ENCODE results near the gene HIVEP3. TPM values are rescaled to one million over a fixed set of nuclear protein-coding genes. Genes with fewer than 3 reads are reported as not detected.
A peak's percentile ranks its signal among the peaks of the same experiment; 100 is the strongest.
"Not testable (repeated sequence)": the region's sequence is repeated elsewhere in the genome, so short reads cannot be mapped to it uniquely, and the experiment has no call there.

The HIVEP3 gene
- total and polyA plus RNA-seq, 3 experiments from 2014 or later: 15.1 to 24.0 (median 23.0) TPM

DNA sequence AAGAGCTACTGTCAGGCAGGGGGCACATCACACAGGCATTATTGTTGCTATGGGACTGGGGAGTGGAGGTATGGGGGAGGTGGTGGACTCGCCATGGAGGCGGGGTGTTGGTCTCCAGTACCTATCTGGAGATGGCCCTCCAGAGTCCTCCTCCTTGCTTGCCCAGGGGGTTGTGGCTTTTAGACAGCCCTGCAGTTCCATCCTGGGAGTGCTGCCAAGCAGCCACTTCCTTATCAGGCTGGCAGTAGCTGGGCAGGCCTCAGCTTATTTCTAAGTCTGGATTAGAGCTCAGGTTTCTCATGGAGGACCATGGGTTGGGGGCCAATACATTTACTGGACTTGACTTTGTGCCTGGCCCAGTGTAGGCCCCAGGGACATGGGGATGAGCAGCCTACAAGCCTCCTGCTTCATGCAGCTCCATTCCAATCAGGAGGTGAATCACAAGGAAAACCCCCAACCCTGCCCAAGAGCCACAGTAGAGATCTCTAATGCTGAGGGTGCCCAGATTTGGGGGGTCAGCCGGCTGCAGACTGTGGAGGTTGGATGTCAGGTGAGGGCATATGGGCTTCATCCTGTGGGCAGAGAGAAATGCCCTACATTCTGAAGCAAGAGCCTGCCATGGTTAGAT, 223.5 kb downstream of the HIVEP3 start:
- Histone ChIP-seq H3K4me3 (ENCODE audit: low read length) (no peak overlapping the region), H3K27me3 (ENCODE audit: insufficient read depth, low read length, poor library complexity, severe bottlenecking) (no peaks in the 10 kb centered on the region), H3K27ac (ENCODE audit: low read depth, low read length) (no peak overlapping the region), H3K36me3 (ENCODE audit: insufficient read depth, low read length) (no peaks in the 10 kb centered on the region), H3K4me1 (ENCODE audit: insufficient read depth, low read length) (peaks cover 7% of the 10 kb centered on the region), H3K9me3 (ENCODE audit: low read length) (no peaks in the 10 kb centered on the region)
- H3K9me3 Mint-ChIP-seq: no peaks in the 10 kb centered on the region
- peaks cover 17 to 30% (median 21%) of the 10 kb centered on the region in 3 donors for H3K4me1 Mint-ChIP-seq
- no peak for DNase-seq
- ChIA-PET POLR2A (interaction anchor here (0.6 kb wide), 1 partner anchor 376 kb away, joined by 8 read pairs; no protein-coding TSS in a partner anchor), CTCF (no interaction called here)
- H3K36me3 Mint-ChIP-seq: no peaks in the 10 kb centered on the region
- H3K27me3 Mint-ChIP-seq: peaks cover 0 to 3% of the 10 kb centered on the region in 2 donors
- no peak overlapping the region for H3K4me3 Mint-ChIP-seq
- no peak overlapping the region for H3K27ac Mint-ChIP-seq

DNA sequence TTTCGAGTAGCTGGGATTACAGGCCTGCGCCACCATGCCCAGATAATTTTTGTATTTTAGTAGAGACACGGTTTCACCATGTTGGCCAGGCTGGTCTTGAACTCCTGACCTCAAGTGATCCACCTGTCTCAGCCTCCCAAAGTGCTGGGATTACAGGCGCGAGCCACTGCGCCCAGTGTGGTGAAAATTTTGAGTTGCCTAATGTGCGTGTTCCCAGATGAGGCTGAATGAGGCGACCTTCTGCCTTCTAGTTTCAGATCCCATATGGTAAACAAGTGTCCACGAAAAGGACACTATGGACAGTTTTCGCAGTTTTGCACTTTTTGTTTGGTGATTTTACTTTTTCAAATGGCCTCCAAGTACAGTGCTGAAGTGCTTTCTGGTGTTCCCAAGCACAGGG, 226.8 kb downstream of the HIVEP3 start:
- POLR2A ChIA-PET; DNase-seq; H3K4me3 Mint-ChIP-seq; H3K27me3 Mint-ChIP-seq; H3K36me3 ChIP-seq (ENCODE audit: insufficient read depth, low read length); H3K9me3 Mint-ChIP-seq; H3K4me3 ChIP-seq (ENCODE audit: low read length); H3K9me3 ChIP-seq (ENCODE audit: low read length); H3K27me3 ChIP-seq (ENCODE audit: insufficient read depth, low read length, poor library complexity, severe bottlenecking); H3K27ac ChIP-seq (ENCODE audit: low read depth, low read length); H3K36me3 Mint-ChIP-seq; CTCF ChIA-PET: not testable (repeated sequence)
- Mint-ChIP-seq H3K4me1 (peaks cover 15 to 18% (median 17%) of the 10 kb centered on the region in 3 donors), H3K27ac (peak overlapping the region in 1 of 8 donors; percentile 29)
- peaks cover 11% of the 10 kb centered on the region for H3K4me1 ChIP-seq (ENCODE audit: insufficient read depth, low read length)

GRCh38 chr1:41691424-41691823, 227.3 kb downstream of the HIVEP3 start:
- Mint-ChIP-seq H3K9me3 (no peaks in the 10 kb centered on the region), H3K27ac (peak overlapping the region in 1 of 8 donors; percentile 39), H3K4me3 (no peak overlapping the region), H3K36me3 (peaks cover 0 to 3% (median 0%) of the 10 kb centered on the region in 3 donors), H3K4me1 (peaks cover 18 to 23% (median 19%) of the 10 kb centered on the region in 3 donors), H3K27me3 (no peaks in the 10 kb centered on the region)
- Histone ChIP-seq H3K27ac (ENCODE audit: low read depth, low read length) (no peak overlapping the region), H3K9me3 (ENCODE audit: low read length) (no peaks in the 10 kb centered on the region), H3K4me3 (ENCODE audit: low read length) (no peak overlapping the region), H3K27me3 (ENCODE audit: insufficient read depth, low read length, poor library complexity, severe bottlenecking) (no peaks in the 10 kb centered on the region), H3K4me1 (ENCODE audit: insufficient read depth, low read length) (peaks cover 11% of the 10 kb centered on the region), H3K36me3 (ENCODE audit: insufficient read depth, low read length) (no peaks in the 10 kb centered on the region)
- POLR2A ChIA-PET: no interaction called here
- CTCF ChIA-PET: no interaction called here
- no peak for DNase-seq

- no peak overlapping the region for H3K4me3 ChIP-seq (ENCODE audit: low read length)
- Mint-ChIP-seq H3K4me1 (peaks cover 24 to 31% (median 26%) of the 10 kb centered on the region in 3 donors), H3K27me3 (no peaks in the 10 kb centered on the region), H3K36me3 (peaks cover 0 to 3% (median 0%) of the 10 kb centered on the region in 3 donors), H3K4me3 (no peak overlapping the region), H3K9me3 (no peaks in the 10 kb centered on the region), H3K27ac (peak overlapping the region in 2 of 8 donors; percentile 6 to 20)
- no peaks in the 10 kb centered on the region for H3K9me3 ChIP-seq (ENCODE audit: low read length)
- no peaks in the 10 kb centered on the region for H3K27me3 ChIP-seq (ENCODE audit: insufficient read depth, low read length, poor library complexity, severe bottlenecking)
- POLR2A ChIA-PET: no interaction called here
- no peak overlapping the region for H3K27ac ChIP-seq (ENCODE audit: low read depth, low read length)
- H3K4me1 ChIP-seq (ENCODE audit: insufficient read depth, low read length): peaks cover 12% of the 10 kb centered on the region
- DNase-seq: no peak
- CTCF ChIA-PET: no interaction called here
- H3K36me3 ChIP-seq (ENCODE audit: insufficient read depth, low read length): no peaks in the 10 kb centered on the region
Measured at GRCh38 chr1:41690331-41690730, 228.4 kb downstream of the HIVEP3 start.

- Mint-ChIP-seq H3K27ac (peak overlapping the region in 1 of 8 donors; percentile 11), H3K4me1 (peaks cover 32 to 39% (median 33%) of the 10 kb centered on the region in 3 donors), H3K4me3 (peak overlapping the region in 1 of 7 donors; percentile 73), H3K27me3 (no peaks in the 10 kb centered on the region), H3K36me3 (peaks cover 0 to 3% (median 0%) of the 10 kb centered on the region in 3 donors), H3K9me3 (no peaks in the 10 kb centered on the region)
- Histone ChIP-seq H3K27me3 (ENCODE audit: insufficient read depth, low read length, poor library complexity, severe bottlenecking) (no peaks in the 10 kb centered on the region), H3K4me3 (ENCODE audit: low read length) (no peak overlapping the region), H3K36me3 (ENCODE audit: insufficient read depth, low read length) (no peaks in the 10 kb centered on the region), H3K4me1 (ENCODE audit: insufficient read depth, low read length) (peaks cover 19% of the 10 kb centered on the region), H3K27ac (ENCODE audit: low read depth, low read length) (no peak overlapping the region), H3K9me3 (ENCODE audit: low read length) (no peaks in the 10 kb centered on the region)
- ChIA-PET POLR2A (no interaction called here), CTCF (interaction anchor here (1.0 kb wide), 1 partner anchor 50 kb away, joined by 3 read pairs; no protein-coding TSS in a partner anchor)
- DNase-seq: no peak
Measured at GRCh38 chr1:41689558-41689981, 229.2 kb downstream of the HIVEP3 start.

GRCh38 chr1:41689139-41689538, 229.6 kb downstream of the HIVEP3 start:
- Mint-ChIP-seq H3K4me3 (peak overlapping the region in 1 of 7 donors; percentile 73), H3K27ac (no peak overlapping the region), H3K9me3 (no peaks in the 10 kb centered on the region), H3K4me1 (peaks cover 36 to 43% (median 38%) of the 10 kb centered on the region in 3 donors), H3K36me3 (peaks cover 0 to 3% (median 0%) of the 10 kb centered on the region in 3 donors), H3K27me3 (no peaks in the 10 kb centered on the region)
- CTCF ChIA-PET: interaction anchor here (1.0 kb wide), 2 partner anchors 16 to 50 kb away, joined by 3 read pairs; no protein-coding TSS in a partner anchor
- peaks cover 24% of the 10 kb centered on the region for H3K4me1 ChIP-seq (ENCODE audit: insufficient read depth, low read length)
- DNase-seq: no peak
- no peaks in the 10 kb centered on the region for H3K36me3 ChIP-seq (ENCODE audit: insufficient read depth, low read length)
- no peak overlapping the region for H3K4me3 ChIP-seq (ENCODE audit: low read length)
- no peaks in the 10 kb centered on the region for H3K9me3 ChIP-seq (ENCODE audit: low read length)
- POLR2A ChIA-PET: no interaction called here
- H3K27me3 ChIP-seq (ENCODE audit: insufficient read depth, low read length, poor library complexity, severe bottlenecking): no peaks in the 10 kb centered on the region
- H3K27ac ChIP-seq (ENCODE audit: low read depth, low read length): no peak overlapping the region

- peaks cover 58 to 63% (median 59%) of the 10 kb centered on the region in 3 donors for H3K4me1 Mint-ChIP-seq
- H3K27me3 Mint-ChIP-seq: peaks cover 0 to 1% of the 10 kb centered on the region in 2 donors
- H3K27ac Mint-ChIP-seq: no peak overlapping the region
- Histone ChIP-seq H3K27ac (ENCODE audit: low read depth, low read length) (no peak overlapping the region), H3K4me1 (ENCODE audit: insufficient read depth, low read length) (peaks cover 44% of the 10 kb centered on the region), H3K4me3 (ENCODE audit: low read length) (no peak overlapping the region), H3K27me3 (ENCODE audit: insufficient read depth, low read length, poor library complexity, severe bottlenecking) (no peaks in the 10 kb centered on the region), H3K9me3 (ENCODE audit: low read length) (no peaks in the 10 kb centered on the region), H3K36me3 (ENCODE audit: insufficient read depth, low read length) (no peaks in the 10 kb centered on the region)
- peak overlapping the region in 1 of 7 donors; percentile 70 for H3K4me3 Mint-ChIP-seq
- DNase-seq: no peak
- POLR2A ChIA-PET: no interaction called here
- no peaks in the 10 kb centered on the region for H3K9me3 Mint-ChIP-seq
- CTCF ChIA-PET: no interaction called here
- peaks cover 0 to 3% (median 0%) of the 10 kb centered on the region in 3 donors for H3K36me3 Mint-ChIP-seq
Measured at GRCh38 chr1:41687007-41687406, 231.7 kb downstream of the HIVEP3 start.

DNA sequence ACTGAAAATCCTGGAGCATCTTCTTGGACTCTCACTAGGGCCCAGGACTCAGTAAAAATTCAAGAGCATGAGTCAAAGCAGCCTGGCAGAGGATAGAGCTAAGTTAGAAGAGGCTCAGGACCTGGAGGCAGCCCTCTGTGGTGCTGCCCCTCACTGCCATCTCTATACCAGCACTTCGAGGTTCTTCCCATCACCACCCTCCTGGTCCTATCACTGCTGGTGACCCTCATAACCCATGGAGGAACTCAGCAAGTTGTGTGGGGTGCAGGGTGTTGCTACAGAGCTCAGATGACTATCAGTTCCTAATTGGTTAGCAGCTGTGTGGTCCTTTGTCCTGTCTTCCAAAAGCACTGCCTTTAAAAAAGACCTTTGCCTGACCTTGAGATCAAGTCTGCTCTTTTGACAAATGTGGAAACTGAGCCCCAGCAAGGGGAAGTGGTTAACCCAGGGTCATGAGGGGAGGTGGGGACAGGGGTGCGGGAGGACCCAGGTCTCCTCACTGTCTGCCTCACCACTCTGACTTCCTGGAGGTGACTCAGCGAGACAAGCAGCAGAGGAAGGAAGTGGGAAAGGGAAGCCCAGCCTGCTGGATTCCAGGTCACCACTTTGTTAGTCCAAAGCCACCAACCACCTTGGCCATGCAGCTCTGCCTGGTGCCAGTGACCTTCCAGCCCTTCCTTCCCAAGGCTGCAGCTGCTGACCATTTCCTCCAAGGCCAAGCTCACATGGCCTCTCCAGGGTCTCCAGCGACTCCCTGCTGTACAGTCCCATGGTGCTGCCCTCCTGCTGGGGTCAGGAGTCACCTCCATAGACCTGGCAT, 234.8 kb downstream of the HIVEP3 start:
- peak in 1 of 5 donors; percentile 21 for DNase-seq
- Histone ChIP-seq H3K4me1 (ENCODE audit: insufficient read depth, low read length) (peaks cover 57% of the 10 kb centered on the region), H3K4me3 (ENCODE audit: low read length) (peak overlapping the region; percentile 5), H3K9me3 (ENCODE audit: low read length) (no peaks in the 10 kb centered on the region), H3K27me3 (ENCODE audit: insufficient read depth, low read length, poor library complexity, severe bottlenecking) (no peaks in the 10 kb centered on the region), H3K36me3 (ENCODE audit: insufficient read depth, low read length) (no peaks in the 10 kb centered on the region), H3K27ac (ENCODE audit: low read depth, low read length) (peak overlapping the region; percentile 10)
- no peaks in the 10 kb centered on the region for H3K9me3 Mint-ChIP-seq
- ChIA-PET CTCF (interaction anchor here (3.1 kb wide), 1 partner anchor 11 kb away, joined by 15 read pairs; no protein-coding TSS in a partner anchor), POLR2A (interaction anchor here (0.7 to 1.0 kb wide), 2 partner anchors 11 to 16 kb away, joined by 3 read pairs; no protein-coding TSS in a partner anchor)
- peak overlapping the region; percentile 8 to 77 (median 48) for H3K27ac Mint-ChIP-seq
- peaks cover 70 to 81% (median 71%) of the 10 kb centered on the region in 3 donors for H3K4me1 Mint-ChIP-seq
- H3K4me3 Mint-ChIP-seq: peak overlapping the region in 6 of 7 donors; percentile 46 to 85 (median 70)
- peaks cover 0 to 1% (median 0%) of the 10 kb centered on the region in 3 donors for H3K36me3 Mint-ChIP-seq
- peaks cover 0 to 1% of the 10 kb centered on the region in 2 donors for H3K27me3 Mint-ChIP-seq
